HG03159 (cell line): ENCODE measurements around the gene IFIT3.
"Not testable (repeated sequence)": the region's sequence is repeated elsewhere in the genome, so short reads cannot be mapped to it uniquely, and the experiment has no call there.

Source experiments
- ATAC-seq: cut with Tn5 transposase; IDR thresholded peaks from one replicate; pipeline ENCODE4 v1.9.1; 2021; ENCODE audit warnings: mild to moderate bottlenecking, moderate library complexity; ENCODE audit not compliant: unreplicated experiment

The IFIT3 gene

DNA sequence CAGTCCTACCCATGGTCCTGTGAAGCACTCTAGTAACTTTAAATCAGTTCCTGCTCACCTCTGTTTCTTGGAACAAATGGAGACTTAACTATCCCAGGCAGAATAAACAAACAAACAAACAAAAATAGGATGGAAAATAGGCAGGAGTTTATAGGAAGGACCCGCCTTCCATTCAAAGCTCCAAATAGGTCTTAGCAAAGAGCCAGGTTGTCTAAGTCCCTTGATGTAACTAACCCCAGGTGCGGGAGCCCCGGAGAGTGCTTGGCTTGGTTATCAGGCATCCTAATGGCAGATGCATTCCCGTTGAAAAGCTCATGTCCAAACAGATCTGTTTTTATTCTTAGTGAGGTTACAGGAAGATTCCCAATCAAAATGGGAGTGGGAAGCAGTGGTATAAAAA is 23.8 kb upstream of the IFIT3 start:
- ATAC-seq = no peak

DNA sequence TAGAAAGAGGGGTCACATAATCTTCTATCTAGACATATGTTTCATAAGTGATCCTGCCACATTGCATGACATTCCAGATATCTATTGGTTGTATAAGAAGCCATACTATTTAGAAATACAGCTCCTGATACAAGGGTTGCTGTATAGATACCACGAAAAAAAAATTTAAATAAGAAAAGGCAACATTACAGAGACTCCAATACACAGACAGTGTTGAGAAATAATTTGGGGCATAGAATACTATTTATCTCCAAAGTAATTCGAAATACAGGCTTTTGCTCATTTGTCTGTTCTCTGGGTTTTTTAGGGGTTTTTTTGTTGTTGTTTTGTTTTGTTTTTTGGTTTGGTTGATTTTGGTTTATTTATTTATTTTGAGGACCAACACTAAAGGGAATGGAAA is 23.4 kb upstream of the IFIT3 start:
- ATAC-seq = no peak

DNA sequence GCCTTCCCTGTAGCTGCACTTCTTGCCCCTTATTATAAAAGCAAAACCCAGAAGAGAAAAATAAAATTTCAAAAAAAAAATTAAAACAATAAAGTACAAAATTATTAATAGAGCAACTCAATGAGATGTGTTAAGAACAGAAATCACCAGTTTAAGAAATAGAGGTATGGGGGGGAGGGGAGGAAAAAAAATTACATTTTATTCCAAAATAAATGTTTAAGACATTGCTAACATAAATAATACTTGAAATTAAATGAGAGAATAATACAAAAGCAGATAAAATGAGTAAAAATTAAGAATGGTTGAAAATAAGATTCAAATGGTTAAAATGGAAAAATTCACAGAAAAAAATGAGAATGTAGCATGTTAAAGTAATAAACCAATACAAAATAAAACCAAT is 22.9 kb upstream of the IFIT3 start:
- ATAC-seq = no peak

DNA sequence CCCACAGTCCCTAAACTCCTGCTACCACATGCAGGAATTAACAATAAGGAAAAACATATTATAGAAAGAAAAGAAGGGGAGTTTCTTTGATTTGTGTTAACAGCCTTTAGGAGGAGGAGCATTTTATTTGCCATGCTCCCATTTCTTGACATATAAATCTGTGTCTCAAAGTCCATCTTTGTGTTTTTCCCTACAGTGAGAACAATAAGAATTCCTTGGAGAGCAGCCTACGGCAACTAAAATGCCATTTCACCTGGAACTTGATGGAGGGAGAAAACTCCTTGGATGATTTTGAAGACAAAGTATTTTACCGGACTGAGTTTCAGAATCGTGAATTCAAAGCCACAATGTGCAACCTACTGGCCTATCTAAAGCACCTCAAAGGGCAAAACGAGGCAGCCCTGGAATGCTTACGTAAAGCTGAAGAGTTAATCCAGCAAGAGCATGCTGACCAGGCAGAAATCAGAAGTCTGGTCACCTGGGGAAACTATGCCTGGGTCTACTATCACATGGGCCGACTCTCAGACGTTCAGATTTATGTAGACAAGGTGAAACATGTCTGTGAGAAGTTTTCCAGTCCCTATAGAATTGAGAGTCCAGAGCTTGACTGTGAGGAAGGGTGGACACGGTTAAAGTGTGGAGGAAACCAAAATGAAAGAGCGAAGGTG is 21.9 kb upstream of the IFIT3 start:
- no peak for ATAC-seq

GRCh38 chr10:89306434-89307268 is 21.1 kb upstream of the IFIT3 start:
- no peak for ATAC-seq

DNA sequence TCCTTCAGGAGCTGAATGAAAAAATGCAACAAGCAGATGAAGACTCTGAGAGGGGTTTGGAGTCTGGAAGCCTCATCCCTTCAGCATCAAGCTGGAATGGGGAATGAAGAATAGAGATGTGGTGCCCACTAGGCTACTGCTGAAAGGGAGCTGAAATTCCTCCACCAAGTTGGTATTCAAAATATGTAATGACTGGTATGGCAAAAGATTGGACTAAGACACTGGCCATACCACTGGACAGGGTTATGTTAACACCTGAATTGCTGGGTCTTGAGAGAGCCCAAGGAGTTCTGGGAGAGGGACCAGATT is 20.6 kb upstream of the IFIT3 start:
- ATAC-seq = no peak

GRCh38 chr10:89308266-89308665 is 19.5 kb upstream of the IFIT3 start:
- no peak for ATAC-seq

GRCh38 chr10:89308736-89309135 is 19.1 kb upstream of the IFIT3 start:
- no peak for ATAC-seq

DNA sequence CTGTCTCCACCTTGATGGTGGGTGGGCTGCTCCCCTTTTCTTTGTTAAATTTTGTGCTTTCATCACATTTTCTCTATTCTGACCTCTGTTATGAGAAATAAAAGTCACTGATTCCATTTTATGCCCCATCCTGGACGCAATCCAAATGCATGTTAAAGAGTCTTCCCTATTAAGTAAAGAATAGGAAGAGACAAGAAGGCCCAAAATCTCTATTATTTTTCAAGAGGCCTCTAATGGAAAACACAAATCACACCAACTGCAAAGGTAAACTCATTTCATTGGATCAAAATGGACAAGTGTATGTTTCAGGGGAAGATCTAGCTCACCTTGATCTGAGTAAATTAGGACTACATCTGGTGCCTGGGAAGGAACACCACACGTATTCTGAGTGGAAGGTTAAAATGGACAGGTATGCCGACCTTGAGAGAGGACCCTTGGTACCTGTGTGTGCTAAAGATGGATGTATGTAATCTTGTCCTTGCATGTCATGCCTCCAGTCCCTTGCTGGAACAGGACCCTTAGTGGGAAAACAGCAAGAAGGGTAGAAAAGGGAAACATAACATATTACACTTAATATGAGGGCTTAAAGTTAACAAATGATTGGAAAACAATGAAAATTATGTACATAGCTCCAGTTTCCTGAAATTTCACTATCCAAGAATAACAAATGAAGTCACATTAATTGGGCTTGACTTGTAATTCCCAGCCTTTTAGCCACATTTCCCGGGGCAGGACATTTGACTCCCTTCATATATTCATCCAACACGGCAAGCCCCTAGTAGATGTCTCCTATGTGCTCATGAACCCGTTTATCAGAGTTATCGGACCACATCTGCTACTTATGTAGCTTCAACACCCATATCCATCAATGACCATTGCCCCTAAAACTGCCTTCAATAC is 18.4 kb upstream of the IFIT3 start:
- no peak for ATAC-seq

GRCh38 chr10:89310056-89310893 is 17.5 kb upstream of the IFIT3 start:
- no peak for ATAC-seq

DNA sequence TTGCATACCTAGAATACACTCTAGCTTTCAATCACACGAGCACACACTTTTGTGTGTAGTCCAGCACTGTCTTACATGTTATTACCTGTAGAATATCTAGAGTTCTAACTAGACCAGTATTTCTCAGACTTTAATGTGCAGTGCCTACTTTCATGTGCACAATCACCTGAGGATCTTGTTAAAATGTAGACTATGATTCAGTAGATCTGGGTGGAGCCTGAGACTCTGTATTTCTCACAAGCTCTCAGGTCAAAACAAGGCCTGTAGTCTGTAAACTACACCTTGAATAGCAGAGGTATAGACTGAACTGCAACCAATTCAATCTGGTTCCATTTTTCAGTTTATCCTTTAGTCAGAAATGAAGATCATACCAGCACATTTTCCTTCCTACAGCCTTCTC is 14.8 kb upstream of the IFIT3 start:
- no peak for ATAC-seq

- ATAC-seq = no peak
Observed at GRCh38 chr10:89314676-89315075, 13.1 kb upstream of the IFIT3 start.

GRCh38 chr10:89318047-89318446 is 9.8 kb upstream of the IFIT3 start:
- ATAC-seq = not testable (repeated sequence)

DNA sequence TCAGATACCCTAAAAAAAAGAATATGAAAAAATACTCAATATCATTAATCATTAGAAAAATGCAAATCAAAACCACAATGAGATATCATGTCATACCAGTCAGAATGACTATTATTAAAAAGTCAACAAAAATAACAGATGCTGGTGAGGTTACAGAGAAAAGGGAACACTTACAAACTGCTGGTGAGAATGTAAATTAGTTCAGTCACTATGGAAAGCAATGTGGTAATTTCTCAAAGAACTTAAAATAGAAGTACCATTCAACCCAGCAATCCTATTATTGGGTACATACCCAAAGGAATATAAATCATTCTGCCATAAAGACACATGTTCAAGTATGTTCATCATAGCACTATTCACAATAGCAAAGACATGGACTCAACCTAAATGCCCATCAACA is 2.7 kb upstream of the IFIT3 start:
- not testable (repeated sequence) for ATAC-seq

DNA sequence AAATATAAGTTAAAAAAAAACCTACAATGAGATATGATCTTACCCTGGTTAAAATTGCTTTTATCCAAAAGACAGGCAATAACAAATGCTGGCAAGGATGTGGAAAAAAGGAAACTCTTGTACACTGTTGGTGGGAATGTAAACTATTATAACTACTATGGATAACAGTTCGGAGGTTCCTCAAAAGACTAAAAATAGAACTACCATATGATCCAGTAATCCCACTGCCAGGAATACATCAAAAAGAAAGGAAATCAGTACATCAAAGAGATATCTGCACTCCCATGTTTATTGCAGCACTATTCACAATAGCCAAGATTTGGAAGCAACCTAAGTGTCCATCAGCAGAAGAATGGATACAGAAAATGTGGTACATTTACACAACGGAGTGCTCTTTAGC is 1.9 kb upstream of the IFIT3 start:
- ATAC-seq = not testable (repeated sequence)

DNA sequence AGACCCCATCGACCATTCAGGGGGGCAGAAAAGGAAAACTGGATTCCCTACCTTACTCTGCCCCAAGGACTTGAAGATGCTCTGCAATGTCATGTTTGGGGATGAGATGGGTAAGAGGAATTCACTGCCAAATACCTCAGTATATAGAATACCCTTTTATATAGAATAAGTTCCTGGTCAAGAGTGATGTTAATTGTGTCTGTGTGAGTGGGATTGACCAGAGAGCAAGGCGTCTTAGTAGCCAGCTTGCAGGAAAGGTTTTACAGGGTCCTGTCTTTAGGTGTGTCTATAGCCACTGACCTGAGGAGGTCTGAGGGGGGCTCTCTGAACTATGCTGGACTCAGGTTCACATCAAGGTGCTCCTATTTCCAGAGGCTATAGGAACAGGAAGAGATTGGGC is 1.4 kb downstream of the IFIT3 start:
- ATAC-seq = no peak

GRCh38 chr10:89330014-89330413 is 2.2 kb downstream of the IFIT3 start:
- not testable (repeated sequence) for ATAC-seq

- ATAC-seq = no peak
Observed at GRCh38 chr10:89330537-89331212, 2.9 kb downstream of the IFIT3 start.

DNA sequence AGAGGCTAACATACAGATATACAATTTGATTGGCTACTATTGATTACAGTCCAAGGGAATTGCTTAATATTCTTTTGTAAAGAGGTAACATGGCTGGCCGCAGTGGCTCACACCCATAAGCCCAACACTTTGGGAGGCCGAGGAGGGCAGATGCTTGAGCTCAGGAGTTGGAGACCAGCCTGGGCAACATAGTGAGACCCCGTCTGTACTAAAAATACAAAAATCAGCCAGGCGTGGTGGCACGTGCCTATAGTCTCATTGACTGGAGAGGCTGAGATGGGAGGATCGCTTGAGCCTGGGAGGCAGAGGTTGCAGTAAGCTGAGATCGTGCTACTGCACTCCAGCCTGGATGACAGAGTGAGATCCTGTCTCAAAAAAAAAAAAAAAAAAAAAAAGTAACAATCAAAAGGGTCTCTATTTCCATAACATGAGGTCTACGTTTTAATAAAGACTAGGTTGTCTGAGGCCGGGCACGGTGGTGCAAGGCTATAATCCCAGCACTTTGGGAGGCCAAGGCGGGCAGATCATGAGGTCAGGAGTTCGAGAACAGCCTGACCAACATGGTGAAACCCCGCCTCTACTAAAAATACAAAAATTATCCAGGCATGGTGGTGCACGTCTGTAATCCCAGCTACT is 3.8 kb downstream of the IFIT3 start:
- not testable (repeated sequence) for ATAC-seq
